Keratinocyte (primary cell): ENCODE measurements around the gene PRR9. TPM values are rescaled to one million over a fixed set of nuclear protein-coding genes. Genes with fewer than 3 reads are reported as not detected.

Experiments
- DNase-seq: peaks from one replicate; pipeline ENCODE4 v3.0.0-alpha.2; 2011; ENCODE audit warnings: low read depth, missing footprints, low spot score
- FAIRE-seq: peaks from 2 replicates; lab custom pipeline; 2011; peaks lifted over from hg19 to GRCh38; lab: Jason Lieb, UNC
- H2AFZ ChIP-seq: 2 replicates; pipeline ENCODE4 v1.6.0; 2012; ENCODE audit warnings: low read length, control low read depth, inconsistent platforms; ENCODE audit not compliant: control insufficient read depth
- H3K27ac ChIP-seq: 2 replicates; pipeline ENCODE4 v1.5.1; 2011; ENCODE audit warnings: low read length; ENCODE audit not compliant: control insufficient read depth, insufficient read depth
- H3K27me3 ChIP-seq: 3 replicates; pipeline ENCODE4 v1.6.0; 2011; ENCODE audit warnings: low read length; ENCODE audit not compliant: control insufficient read depth, insufficient read depth; ENCODE audit errors: extremely low read depth
- H3K36me3 ChIP-seq, 2 experiments: 2 replicates in 1 of 2; 3 replicates in 1 of 2; pipeline ENCODE4 v1.5.1; 2011; ENCODE audit warnings: low read length in 2 of 2, mild to moderate bottlenecking in 1 of 2; ENCODE audit not compliant: control insufficient read depth in 2 of 2, insufficient read depth in 2 of 2; ENCODE audit errors: extremely low read depth in 1 of 2
- H3K4me1 ChIP-seq: 3 replicates; pipeline ENCODE4 v1.5.1; 2011; ENCODE audit warnings: low read length; ENCODE audit not compliant: control insufficient read depth, insufficient read depth; ENCODE audit errors: extremely low read depth
- H3K4me2 ChIP-seq: 3 replicates; pipeline ENCODE4 v1.6.0; 2011; ENCODE audit warnings: low read depth, low read length; ENCODE audit not compliant: control insufficient read depth, insufficient read depth; ENCODE audit errors: extremely low read depth
- H3K4me3 ChIP-seq, 3 experiments: fragments of 200-600 bp in 1 of 3; sonication (generic) in 1 of 3; 2 replicates in 2 of 3; 3 replicates in 1 of 3; pipeline ENCODE4 v1.5.1; 2011 to 2016; ENCODE audit warnings: low read length in 3 of 3, mild to moderate bottlenecking in 3 of 3, control low read depth in 2 of 3, inconsistent platforms in 1 of 3, low read depth in 1 of 3, mixed read lengths in 1 of 3, mixed run types in 1 of 3, moderate library complexity in 1 of 3; ENCODE audit not compliant: control insufficient read depth in 2 of 3, insufficient read depth in 2 of 3; ENCODE audit errors: extremely low read depth in 1 of 3
- H3K79me2 ChIP-seq: 2 replicates; pipeline ENCODE4 v1.6.0; 2012; ENCODE audit warnings: low read length; ENCODE audit not compliant: control insufficient read depth, insufficient read depth
- H3K9ac ChIP-seq: 3 replicates; pipeline ENCODE4 v1.6.0; 2011; ENCODE audit warnings: low read length; ENCODE audit not compliant: control insufficient read depth, insufficient read depth; ENCODE audit errors: extremely low read depth
- H3K9me1 ChIP-seq: 3 replicates; pipeline ENCODE4 v1.6.0; 2011; ENCODE audit warnings: low read length; ENCODE audit not compliant: control insufficient read depth, insufficient read depth; ENCODE audit errors: extremely low read depth
- H3K9me3 ChIP-seq: 2 replicates; pipeline ENCODE4 v1.5.1; 2012; ENCODE audit warnings: low read depth, low read length; ENCODE audit not compliant: control insufficient read depth
- H4K20me1 ChIP-seq: 3 replicates; pipeline ENCODE4 v1.6.0; 2011; ENCODE audit warnings: low read length; ENCODE audit not compliant: control insufficient read depth, insufficient read depth; ENCODE audit errors: extremely low read depth
- CTCF ChIP-seq, 3 experiments: IDR thresholded peaks in 1 of 3; conservative IDR thresholded peaks in 1 of 3; optimal IDR thresholded peaks in 1 of 3; 2 replicates in 2 of 3; 3 replicates in 1 of 3; pipeline versions ENCODE3 to v1.5.1; 2011; ENCODE audit warnings: low read length in 3 of 3, mild to moderate bottlenecking in 3 of 3, moderate library complexity in 2 of 3, control low read depth in 1 of 3, inconsistent platforms in 1 of 3; ENCODE audit not compliant: insufficient read depth in 2 of 3; ENCODE audit errors: extremely low read depth in 1 of 3
- EZH2 ChIP-seq: IDR thresholded peaks from one replicate; pipeline ENCODE4 v1.6.1; 2012; ENCODE audit warnings: inconsistent platforms, mild to moderate bottlenecking, low read length, moderate library complexity
- dilution Hi-C: fragments of 300-500 bp; cut with MboI; formaldehyde crosslinking; loops from one replicate; pipeline ENCODE4 v1.7.0; 2020; ENCODE audit warnings: low sequenced_read_pairs; ENCODE audit not compliant: extremely low pct_ligation_motif_present
- polyA plus RNA-seq, 5 experiments: library from polyadenylated mRNA; depleted of rRNA in 3 of 5; stranded (reverse) in 3 of 5; stranded (forward) in 1 of 5; unstranded in 1 of 5; fragments of >200 nt; gene quantifications; 1 replicate in 1 of 5; 2 replicates in 3 of 5; 3 replicates in 1 of 5; pipeline versions ENCODE4 v1.2.1 to v1.2.3, GENCODE V29; 2011 to 2012; ENCODE audit warnings: missing spikeins in 2 of 5, low read depth in 1 of 5, low replicate concordance in 1 of 5

PRR9 gene
- polyA plus RNA-seq, 1 donor (not counting 4 experiments of a cell fraction or from before 2014, with no cell fraction given), result 2.6 TPM

- peak overlapping the region; percentile 86 for H3K4me2 ChIP-seq
- H3K4me3 ChIP-seq, result no peak overlapping the region
- H3K27me3 ChIP-seq, result peaks cover 58% of the 10 kb centered on the region
- no peaks in the 10 kb centered on the region for H3K9me1 ChIP-seq
- dilution Hi-C loops, result no loop called here
- H4K20me1 ChIP-seq, result no peaks in the 10 kb centered on the region
- no peaks in the 10 kb centered on the region for H3K36me3 ChIP-seq
- no peaks in the 10 kb centered on the region for H3K79me2 ChIP-seq
- TF ChIP-seq EZH2 (peak; percentile 2), CTCF (optimal IDR thresholded peaks at IDR 0.05 in 1 of 3, IDR thresholded peaks at IDR 0.05 in 1 of 3, conservative IDR thresholded peaks at IDR 0.05 in 1 of 3; ENCODE audit: extremely low read depth in 1 of 3, insufficient read depth in 2 of 3, low read length in 3 of 3) (no peak)
- H3K9ac ChIP-seq, result no peak overlapping the region
- peaks cover 5% of the 10 kb centered on the region for H3K4me1 ChIP-seq
- H3K27ac ChIP-seq, result no peak overlapping the region
- no peak for FAIRE-seq
- DNase-seq, result no peak
- H2AFZ ChIP-seq, result no peak overlapping the region
- no peaks in the 10 kb centered on the region for H3K9me3 ChIP-seq
Observed at GRCh38 chr1:153262462-153263157, 45.2 kb downstream of the PRR9 start.

- H3K79me2 ChIP-seq, result no peaks in the 10 kb centered on the region
- no peak overlapping the region for H3K4me3 ChIP-seq
- H3K9me1 ChIP-seq, result no peaks in the 10 kb centered on the region
- no peaks in the 10 kb centered on the region for H3K36me3 ChIP-seq
- dilution Hi-C loops, result no loop called here
- H3K4me1 ChIP-seq, result peaks cover 5% of the 10 kb centered on the region
- H3K27ac ChIP-seq, result no peak overlapping the region
- no peak overlapping the region for H3K9ac ChIP-seq
- no peak for FAIRE-seq
- no peaks in the 10 kb centered on the region for H4K20me1 ChIP-seq
- H3K4me2 ChIP-seq, result no peak overlapping the region
- DNase-seq, result no peak
- H3K9me3 ChIP-seq, result no peaks in the 10 kb centered on the region
- H2AFZ ChIP-seq, result no peak overlapping the region
- peaks cover 39% of the 10 kb centered on the region for H3K27me3 ChIP-seq
- no peak for TF ChIP-seq CTCF (optimal IDR thresholded peaks at IDR 0.05 in 1 of 3, IDR thresholded peaks at IDR 0.05 in 1 of 3, conservative IDR thresholded peaks at IDR 0.05 in 1 of 3; ENCODE audit: extremely low read depth in 1 of 3, insufficient read depth in 2 of 3, low read length in 3 of 3)
- TF ChIP-seq EZH2, result no peak
Observed at GRCh38 chr1:153265457-153265856, 48.1 kb downstream of the PRR9 start.

Other genes with a start within 250 kb of the PRR9 start
- gene SPRR4, start 246.9 kb upstream of the PRR9 start, polyA plus RNA-seq, result 1.7 to 4.8 TPM (median 1.9 TPM) in 3 replicates
- 5.5 to 35.0 TPM (median 18.0 TPM) in 3 replicates for gene SPRR1A, start 233.5 kb upstream of the PRR9 start, polyA plus RNA-seq
- 2.9 to 8.3 TPM (median 5.4 TPM) in 3 replicates for gene SPRR3, start 215.8 kb upstream of the PRR9 start, polyA plus RNA-seq
- gene SPRR1B, start 186.4 kb upstream of the PRR9 start, polyA plus RNA-seq, result 253 to 503 TPM (median 436 TPM) in 3 replicates
- gene SPRR2D, start 176.5 kb upstream of the PRR9 start, polyA plus RNA-seq, result 6.6 to 29.4 TPM (median 13.4 TPM) in 3 replicates
- 4.7 to 21.5 TPM (median 5.5 TPM) in 3 replicates for gene SPRR2A, start 160.1 kb upstream of the PRR9 start, polyA plus RNA-seq
- gene SPRR2B, start 146.0 kb upstream of the PRR9 start, polyA plus RNA-seq, result 0.45 to 0.48 TPM in 2 of 3 replicates, not detected in the other
- gene SPRR2E, start 123.1 kb upstream of the PRR9 start, polyA plus RNA-seq, result 6.7 to 16.2 TPM (median 10.5 TPM) in 3 replicates
- not detected in 3 replicates for gene SPRR2F, start 104.1 kb upstream of the PRR9 start, polyA plus RNA-seq
- gene SPRR2G, start 66.7 kb upstream of the PRR9 start, polyA plus RNA-seq, result 0.73 to 6.2 TPM (median 3.3 TPM) in 3 replicates
- gene LELP1, start 14.2 kb upstream of the PRR9 start, polyA plus RNA-seq, result not detected in 3 replicates
- not detected in 3 replicates for gene LORICRIN, start 42.1 kb downstream of the PRR9 start, polyA plus RNA-seq
- gene PGLYRP3, start 95.4 kb downstream of the PRR9 start, polyA plus RNA-seq, result 0.93 to 1.9 TPM (median 1.0 TPM) in 3 replicates
- gene PGLYRP4, start 131.3 kb downstream of the PRR9 start, polyA plus RNA-seq, result 2.4 to 21.6 TPM (median 3.8 TPM) in 3 replicates
- 238 to 1,827 TPM (median 297 TPM) in 3 replicates for gene S100A9, start 140.3 kb downstream of the PRR9 start, polyA plus RNA-seq
- gene S100A12, start 158.0 kb downstream of the PRR9 start, polyA plus RNA-seq, result 0.65 to 6.3 TPM (median 1.5 TPM) in 3 replicates
- gene S100A8, start 173.5 kb downstream of the PRR9 start, polyA plus RNA-seq, result 99.7 to 1,918 TPM (median 403 TPM) in 3 replicates
- 0.01 TPM in 1 of 3 replicates, not detected in the others for gene S100A7A, start 198.9 kb downstream of the PRR9 start, polyA plus RNA-seq
- 13.1 to 31.2 TPM (median 16.0 TPM) in 3 replicates for gene S100A7, start 243.1 kb downstream of the PRR9 start, polyA plus RNA-seq